ENCODE data around the gene NR4A2.

- TF ChIP-seq EZH2phosphoT487 (conservative IDR thresholded peaks at IDR 0.05; ENCODE audit: low read length), result no peak
- TF ChIP-seq, protein P1, sequence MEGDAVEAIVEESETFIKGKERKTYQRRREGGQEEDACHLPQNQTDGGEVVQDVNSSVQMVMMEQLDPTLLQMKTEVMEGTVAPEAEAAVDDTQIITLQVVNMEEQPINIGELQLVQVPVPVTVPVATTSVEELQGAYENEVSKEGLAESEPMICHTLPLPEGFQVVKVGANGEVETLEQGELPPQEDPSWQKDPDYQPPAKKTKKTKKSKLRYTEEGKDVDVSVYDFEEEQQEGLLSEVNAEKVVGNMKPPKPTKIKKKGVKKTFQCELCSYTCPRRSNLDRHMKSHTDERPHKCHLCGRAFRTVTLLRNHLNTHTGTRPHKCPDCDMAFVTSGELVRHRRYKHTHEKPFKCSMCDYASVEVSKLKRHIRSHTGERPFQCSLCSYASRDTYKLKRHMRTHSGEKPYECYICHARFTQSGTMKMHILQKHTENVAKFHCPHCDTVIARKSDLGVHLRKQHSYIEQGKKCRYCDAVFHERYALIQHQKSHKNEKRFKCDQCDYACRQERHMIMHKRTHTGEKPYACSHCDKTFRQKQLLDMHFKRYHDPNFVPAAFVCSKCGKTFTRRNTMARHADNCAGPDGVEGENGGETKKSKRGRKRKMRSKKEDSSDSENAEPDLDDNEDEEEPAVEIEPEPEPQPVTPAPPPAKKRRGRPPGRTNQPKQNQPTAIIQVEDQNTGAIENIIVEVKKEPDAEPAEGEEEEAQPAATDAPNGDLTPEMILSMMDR (IDR thresholded peaks at IDR 0.05; ENCODE audit: insufficient read depth, low read length, poor library complexity, severe bottlenecking), result no peak
Observed at GRCh38 chr2:156322051-156322685, 10.4 kb downstream of the NR4A2 start.
